GM18868 (cell line): ENCODE measurements around the gene RNF166.
A peak's percentile ranks its signal among the peaks of the same experiment; 100 is the strongest.

Experiments
- ATAC-seq: cut with Tn5 transposase; IDR thresholded peaks from one replicate; pipeline ENCODE4 v1.9.1; 2021; ENCODE audit warnings: mild to moderate bottlenecking, moderate library complexity; ENCODE audit not compliant: unreplicated experiment

The RNF166 gene

GRCh38 chr16:88706229-88706964 is at the start of gene RNF166, which contains the start of gene CTU2:
Gene RNF166, minus strand, starts transcription at chr16:88706408. Its CDS starts 83 bp downstream, at chr16:88706325.
Gene CTU2, plus strand, starts transcription at chr16:88706503. Its CDS starts 28 bp downstream, at chr16:88706531.
- ATAC-seq: peak; percentile 75

DNA sequence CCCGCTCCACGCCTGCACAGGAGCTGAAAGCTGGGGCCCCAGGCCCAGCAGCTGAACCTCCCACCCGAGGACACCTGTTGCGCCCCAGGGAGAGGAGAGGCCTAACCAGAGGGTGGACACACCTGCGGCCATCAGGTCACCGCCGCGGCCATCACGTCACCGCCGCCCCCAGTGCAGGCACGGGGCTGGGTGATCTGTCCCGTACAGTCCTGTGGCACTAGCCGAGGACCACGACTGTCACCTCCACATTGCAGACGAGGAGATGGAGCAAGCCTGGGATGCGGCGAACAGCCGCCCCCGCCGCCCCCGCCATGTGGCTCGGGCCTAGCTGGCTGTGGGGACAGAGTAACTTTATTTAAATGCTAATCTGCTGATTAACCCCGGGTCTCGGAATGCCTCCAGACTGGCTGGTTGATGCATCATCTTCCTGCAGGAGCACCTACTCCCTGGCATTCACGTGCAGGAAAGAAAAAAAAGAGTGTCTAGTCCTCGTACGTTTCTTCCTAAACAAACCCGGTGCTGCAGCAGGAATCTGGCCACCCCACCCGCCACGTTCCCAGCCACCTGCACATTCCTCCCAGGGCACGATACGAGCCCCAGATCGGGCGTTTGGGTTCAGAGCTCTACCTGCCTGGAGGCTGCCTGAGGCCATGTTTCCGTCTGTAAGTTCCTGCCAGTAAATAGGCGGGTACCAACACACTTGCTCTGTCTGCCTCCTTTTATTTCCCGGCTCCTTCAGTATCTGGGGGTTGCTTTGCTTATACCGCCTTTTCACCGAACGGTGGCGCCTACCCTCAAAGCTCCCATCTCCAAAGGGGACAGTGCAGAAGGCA is 48.9 kb upstream of the RNF166 start:
- ATAC-seq: no peak

DNA sequence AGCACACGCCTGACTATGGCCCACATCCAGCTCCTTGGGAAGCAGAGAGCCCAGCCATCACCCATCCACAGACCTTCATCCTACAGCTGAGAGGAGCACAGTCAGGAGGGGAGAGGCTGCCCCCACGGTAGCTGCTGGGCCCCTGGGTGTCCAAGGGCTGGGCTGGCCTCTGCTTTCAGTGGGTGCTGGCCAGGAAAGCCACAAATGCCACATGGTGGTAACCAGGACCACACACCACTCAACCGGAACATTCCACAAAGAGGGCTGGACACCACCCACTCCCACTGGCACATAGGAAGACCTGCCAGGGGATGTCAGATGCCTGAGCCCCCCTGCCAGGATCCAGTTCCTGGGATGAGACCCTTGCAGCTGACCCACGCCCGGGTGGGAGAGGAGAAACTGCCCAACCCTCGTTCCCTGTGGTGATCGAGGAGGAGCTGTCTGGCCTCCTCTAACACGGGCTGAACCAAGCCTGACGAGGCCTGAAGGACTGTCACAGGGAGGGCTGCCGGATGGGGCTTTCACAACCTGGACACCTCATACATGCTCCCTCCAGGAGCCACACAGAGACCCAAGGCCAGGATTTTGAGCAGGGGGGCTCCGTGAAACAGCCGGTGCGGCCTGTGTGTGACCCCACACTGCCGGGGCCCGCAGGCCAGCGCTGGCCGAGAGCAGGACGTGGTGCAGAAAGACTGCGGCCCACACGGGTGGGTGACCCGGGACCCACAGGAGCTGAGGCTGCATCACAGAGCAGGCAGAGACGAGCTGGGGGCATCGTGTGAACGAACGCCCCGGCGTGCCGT is 48.1 kb upstream of the RNF166 start:
- ATAC-seq: no peak

- no peak for ATAC-seq
Measured at GRCh38 chr16:88753602-88754001, 47.4 kb upstream of the RNF166 start.

- no peak for ATAC-seq
Measured at GRCh38 chr16:88753191-88753590, 47.0 kb upstream of the RNF166 start.

GRCh38 chr16:88752386-88753002 is 46.3 kb upstream of the RNF166 start:
- no peak for ATAC-seq

DNA sequence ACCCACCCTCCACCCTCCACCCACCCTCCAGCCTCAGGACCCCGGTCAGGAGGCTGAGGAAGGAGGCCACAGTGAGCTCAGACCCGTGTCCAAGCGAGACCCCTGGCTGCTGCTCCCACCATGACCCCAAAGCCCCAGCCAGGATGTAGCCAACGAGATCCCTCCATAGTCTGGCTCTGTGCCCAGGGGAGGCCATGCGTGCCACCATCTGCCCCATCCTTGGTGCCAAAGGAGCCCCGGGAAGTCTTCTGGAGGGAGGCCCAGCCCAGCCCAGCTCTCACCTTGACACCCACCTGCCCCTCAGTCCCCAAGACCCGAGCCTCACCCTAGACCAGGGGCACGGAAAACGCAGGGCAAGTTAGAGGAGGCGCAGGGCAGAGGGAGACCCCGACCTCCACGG is 44.6 kb upstream of the RNF166 start:
- ATAC-seq: no peak

DNA sequence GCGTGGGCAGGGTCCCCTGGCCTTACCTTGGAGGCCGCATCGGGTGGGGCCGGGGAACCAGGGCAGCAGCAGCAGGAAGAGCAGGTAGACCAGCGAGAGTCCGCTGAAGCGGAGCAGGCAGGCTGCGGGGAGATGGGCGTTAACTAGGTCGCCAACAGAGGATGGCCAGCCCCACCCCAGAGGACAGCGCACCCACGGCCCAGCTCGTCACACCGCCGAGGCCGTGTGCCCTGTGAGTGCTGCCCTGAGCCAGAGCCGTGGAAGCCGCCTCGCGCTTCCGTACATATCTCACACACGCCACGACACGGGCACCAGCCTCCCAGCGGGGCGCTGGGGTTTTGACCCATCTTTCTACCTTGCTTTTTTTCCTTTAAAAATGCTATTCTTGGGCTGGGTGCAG is 43.1 kb upstream of the RNF166 start:
- ATAC-seq: no peak

DNA sequence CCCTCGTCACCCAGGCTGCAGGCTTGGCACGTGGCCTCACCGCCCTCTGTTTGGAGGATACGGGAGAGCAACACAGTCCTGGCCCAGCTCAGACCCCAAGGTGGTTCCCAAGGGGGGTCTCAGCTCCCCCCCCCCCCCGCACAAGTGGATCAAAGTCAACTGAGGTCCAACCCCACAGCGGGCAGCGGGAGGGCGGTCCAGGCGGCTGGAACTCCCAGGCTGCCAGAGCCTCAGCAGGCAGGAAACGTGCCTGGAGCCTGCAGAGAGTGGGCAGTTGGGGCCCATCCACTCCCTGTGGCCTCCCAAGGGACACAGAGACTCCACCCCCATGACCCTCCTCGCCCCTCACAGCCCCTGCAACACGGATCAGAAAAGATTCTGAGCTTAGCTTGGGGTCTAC is 42.2 kb upstream of the RNF166 start:
- ATAC-seq: no peak

- ATAC-seq: no peak
Measured at GRCh38 chr16:88747588-88748301, 41.5 kb upstream of the RNF166 start.

DNA sequence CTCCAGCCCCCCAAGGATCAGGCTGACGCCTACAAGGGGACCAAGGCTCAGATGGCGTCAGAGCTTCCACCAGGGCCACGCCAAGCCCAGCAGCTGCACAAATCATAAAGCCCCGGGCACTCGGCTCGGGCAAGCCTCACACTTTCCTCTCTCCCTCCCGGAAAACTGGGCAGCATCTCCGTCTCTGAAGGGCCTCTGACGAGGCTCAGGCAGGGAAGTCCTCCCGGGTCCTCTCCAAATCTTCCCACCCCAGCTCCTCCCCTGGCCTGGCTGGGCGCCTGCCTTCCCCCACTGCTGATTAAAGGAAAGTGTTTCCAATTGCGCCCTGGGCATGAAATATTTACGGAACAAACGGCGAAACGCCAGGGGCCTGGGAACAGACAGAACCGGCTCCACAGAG is 40.3 kb upstream of the RNF166 start:
- ATAC-seq: no peak

GRCh38 chr16:88744577-88745521 is 38.6 kb upstream of the RNF166 start:
- no peak for ATAC-seq

DNA sequence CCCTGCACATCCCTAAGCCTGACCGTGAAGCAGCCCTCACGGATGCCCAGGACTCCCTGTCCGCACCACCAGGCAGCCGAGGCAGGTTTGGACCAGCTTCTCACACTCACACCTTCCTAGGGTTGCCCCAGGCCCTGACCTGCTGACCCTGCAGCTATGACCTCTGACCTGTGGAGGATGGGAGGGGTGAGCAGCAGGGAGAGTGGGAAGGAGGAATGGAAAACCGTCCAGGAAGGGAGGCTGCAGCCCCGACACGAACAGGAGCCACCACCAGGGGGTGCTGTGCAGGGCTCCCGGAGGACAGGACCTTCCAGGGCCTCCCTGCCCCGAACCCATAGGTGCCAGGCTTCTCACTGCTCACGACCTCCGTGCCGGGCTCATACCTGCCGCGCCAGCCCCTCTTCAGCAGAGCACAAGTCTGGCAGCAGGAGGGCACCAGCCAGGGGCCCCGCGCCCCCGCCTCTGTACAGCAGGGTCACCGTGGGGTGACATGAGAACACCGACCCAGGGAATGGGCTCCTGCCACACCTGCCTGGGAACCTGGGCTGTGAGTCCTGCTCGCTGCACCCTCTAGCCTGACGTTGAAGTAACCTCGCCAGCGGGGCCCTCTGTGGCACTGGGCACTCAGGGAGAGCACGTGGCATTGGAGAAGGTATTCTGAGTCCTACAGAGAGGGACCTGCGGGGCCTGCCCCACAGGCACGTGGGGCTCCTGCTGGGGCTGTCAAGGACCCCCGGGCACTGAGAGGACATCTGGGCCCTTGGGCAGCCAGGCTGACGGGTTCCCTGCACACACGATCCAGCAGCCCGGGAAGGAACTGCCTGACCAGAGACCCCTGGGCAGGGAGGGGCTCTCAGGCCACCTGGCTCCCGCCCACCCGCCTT is 37.7 kb upstream of the RNF166 start:
- ATAC-seq: no peak

- ATAC-seq: no peak
Measured at GRCh38 chr16:88742896-88743605, 36.8 kb upstream of the RNF166 start.

GRCh38 chr16:88741368-88741767 is 35.2 kb upstream of the RNF166 start:
- no peak for ATAC-seq

DNA sequence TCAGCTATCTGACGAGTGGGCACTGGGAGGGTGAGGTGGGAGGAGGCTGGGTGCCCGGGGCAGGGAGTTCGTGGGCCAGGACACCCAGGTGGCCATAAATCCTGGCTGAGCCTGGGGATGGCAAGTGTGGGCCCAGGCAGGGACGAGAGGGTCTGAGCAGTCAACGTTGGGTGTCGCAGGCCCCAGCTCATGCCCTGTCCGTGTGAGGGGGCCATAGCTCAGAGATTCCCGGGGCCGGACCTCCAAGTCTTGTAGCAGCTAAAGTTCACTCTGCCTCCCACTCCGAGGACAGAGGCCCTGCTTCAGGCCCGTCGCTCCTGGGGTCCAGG is 34.5 kb upstream of the RNF166 start:
- ATAC-seq: no peak

- no peak for ATAC-seq
Measured at GRCh38 chr16:88739977-88740726, 33.9 kb upstream of the RNF166 start.
